Right forelimb (tissue), 1 donor: ENCODE results near the gene RPH3AL.
"Not testable (repeated sequence)": the region's sequence is repeated elsewhere in the genome, so short reads cannot be mapped to it uniquely, and the experiment has no call there.

Source experiments
- DNase-seq: peaks from one replicate; pipeline ENCODE4 v3.0.0-alpha.2; 2018

RPH3AL gene

DNA sequence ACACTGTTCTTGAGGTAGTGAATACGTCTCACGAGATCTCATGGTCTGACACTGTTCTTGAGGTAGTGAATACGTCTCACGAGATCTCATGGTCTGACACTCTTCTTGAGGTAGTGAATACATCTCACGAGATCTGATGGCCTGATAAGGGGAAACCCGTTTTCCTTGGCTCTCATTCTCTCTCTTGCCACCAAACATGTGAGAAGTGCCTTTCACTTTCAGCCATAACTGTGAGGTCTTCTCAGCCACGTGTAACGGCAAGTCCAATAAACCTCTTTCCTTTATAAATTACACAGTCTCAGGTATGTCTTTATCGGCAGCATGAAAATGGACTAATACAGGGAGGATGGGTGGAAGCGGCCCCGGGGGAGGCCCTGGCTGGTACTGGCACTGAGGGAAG lies 184.0 kb downstream of the RPH3AL start:
- DNase-seq, result not testable (repeated sequence)

DNA sequence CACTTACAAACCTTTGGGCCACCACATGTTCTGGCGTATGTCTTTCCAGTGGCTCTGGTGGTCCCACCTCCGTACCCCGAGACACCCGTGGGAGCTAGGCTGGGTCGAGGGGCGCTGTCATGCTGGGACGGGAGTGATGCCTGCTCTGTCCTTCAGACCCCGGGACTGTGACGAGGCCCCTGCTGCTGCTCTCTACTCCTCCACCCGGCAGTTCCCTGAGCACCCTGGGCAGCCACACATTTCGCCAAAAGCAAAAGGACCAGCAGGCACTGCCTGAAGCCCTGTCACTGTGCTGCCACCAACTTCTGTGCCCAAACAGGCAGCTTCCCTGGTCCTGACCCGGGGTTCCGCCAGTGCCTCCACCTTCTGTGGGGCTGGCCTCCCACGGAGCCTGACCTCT lies 186.7 kb downstream of the RPH3AL start:
- DNase-seq, result no peak

DNA sequence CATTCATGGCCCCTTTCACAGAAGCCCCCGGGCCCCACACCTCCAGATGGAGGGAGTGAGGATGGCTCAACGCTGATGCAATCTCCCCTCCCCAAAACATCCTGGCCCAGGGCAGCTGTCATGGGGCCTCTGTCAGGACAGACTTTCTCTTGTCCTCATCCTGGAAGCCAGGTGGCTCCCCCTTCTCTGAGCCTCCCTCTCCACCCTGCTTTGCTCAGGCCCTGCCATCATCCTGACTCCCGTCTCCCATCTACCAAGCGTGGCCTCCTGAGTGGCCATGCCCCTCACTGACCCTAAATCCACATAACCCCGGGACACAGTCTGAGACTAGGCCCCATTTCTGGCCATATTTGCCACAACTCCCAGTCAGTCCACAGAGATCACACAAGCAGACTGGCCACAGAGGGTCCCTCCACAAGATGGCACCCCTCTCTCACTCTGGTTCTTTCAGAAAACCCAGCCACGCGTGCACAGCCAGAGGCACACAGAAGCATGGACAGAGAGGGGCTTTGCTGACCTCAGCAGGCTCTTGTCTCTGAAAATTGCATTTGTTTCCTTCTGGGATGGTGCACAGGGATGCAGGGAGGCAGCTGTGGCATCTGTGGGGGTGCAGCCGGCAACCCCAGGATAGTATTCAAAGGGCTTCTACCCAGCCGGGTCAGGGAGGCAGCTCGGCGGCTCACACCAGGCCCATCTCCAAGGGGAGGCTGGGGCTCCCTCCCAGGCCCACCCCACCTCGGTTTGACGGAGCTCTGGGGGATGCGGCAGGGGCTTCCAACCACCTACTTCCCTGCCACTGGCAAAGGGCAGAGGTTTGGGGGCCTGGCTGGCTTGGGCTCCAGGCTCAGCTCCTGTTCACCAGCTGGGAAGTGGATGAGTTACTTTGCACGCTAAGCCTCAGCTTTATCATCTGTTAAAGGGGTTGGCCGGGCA lies 188.0 kb downstream of the RPH3AL start:
- peak; percentile 80 for DNase-seq

DNA sequence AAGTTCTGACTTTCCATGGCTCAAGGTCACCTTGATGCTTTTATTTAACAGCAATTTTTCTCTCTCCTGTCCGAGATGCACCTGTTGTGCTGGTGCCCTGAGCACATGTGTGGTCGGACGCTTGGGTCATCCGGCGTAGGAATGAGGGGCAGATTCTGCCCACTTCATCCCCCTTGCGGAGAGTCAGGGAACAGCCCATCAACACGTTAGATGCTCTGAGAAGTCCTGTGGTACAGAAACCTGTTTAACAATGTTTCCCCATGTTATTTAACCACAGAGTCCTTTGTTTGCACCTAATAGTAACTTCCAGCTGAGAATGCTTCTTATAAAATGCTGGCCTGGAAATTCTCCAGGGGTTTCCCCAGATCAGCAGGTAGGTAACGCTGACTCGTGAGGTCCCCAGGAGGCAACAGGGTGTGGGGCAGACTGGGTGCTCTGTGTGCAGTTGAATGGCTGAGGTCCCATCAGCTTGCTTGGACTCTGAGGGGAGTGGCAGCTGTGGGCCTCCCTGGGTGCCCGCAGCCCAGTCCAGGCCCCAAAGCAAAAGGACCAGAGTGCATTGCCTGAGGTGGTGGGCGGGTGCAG lies 189.0 kb downstream of the RPH3AL start:
- DNase-seq, result no peak

DNA sequence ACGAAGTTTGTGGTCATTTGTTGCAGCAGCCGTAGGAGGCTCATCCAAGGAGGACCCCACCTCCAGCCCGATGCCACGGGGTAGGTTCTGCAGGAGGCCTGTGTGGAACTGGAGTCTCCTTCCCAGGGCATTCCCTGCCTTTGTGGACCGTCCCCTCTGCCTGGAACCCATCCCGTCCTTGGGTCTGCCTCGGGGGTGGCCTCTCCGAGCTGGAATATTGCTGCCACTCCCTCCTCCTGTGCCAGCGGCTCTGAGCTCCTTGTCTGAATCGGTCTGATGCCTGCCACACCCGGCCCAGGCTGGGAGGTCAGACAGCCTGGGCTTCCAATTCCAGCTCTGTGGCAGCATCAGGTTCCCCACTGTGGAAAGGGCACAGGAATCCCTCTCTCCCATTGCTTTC lies 189.9 kb downstream of the RPH3AL start:
- no peak for DNase-seq
